GM10847 (cell line): ENCODE data around the gene CAST.

Experiments used
- POLR2A ChIP-seq: IDR thresholded peaks from 2 replicates; pipeline ENCODE4 v1.6.1; 2011; ENCODE audit not compliant: insufficient read length; ENCODE audit errors: extremely low read depth

The CAST gene

GRCh38 chr5:96716007-96716406, 53.8 kb downstream of the CAST start:
- TF ChIP-seq POLR2A = no peak

GRCh38 chr5:96716716-96717115, 54.5 kb downstream of the CAST start:
- TF ChIP-seq POLR2A = no peak

DNA sequence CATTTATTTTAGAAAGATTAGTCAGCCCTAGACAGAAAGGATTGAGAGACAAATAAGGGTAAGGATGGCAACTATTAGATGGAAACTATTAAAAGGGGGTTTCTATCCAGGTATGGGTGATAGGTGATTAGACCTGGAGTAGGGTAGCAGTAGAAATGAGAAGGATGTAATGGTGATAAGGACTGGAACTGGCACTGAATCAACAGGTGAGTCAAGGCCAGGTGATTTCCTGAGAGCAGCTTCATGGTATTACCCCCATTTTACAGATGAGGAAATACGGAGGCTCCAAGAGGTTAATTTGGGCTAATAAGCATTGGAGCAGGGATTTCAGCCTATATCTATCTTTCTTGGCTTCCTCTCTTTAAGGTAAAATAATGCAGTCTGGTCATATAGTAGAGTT, 55.7 kb downstream of the CAST start:
- TF ChIP-seq POLR2A = no peak

GRCh38 chr5:96718635-96719077, 56.5 kb downstream of the CAST start:
- no peak for TF ChIP-seq POLR2A

- no peak for TF ChIP-seq POLR2A
Observed at GRCh38 chr5:96720408-96720807, 58.2 kb downstream of the CAST start.

GRCh38 chr5:96721351-96721977, 59.3 kb downstream of the CAST start:
- no peak for TF ChIP-seq POLR2A

- no peak for TF ChIP-seq POLR2A
Observed at GRCh38 chr5:96725257-96725656, 63.1 kb downstream of the CAST start.

GRCh38 chr5:96726802-96727201, 64.6 kb downstream of the CAST start:
- no peak for TF ChIP-seq POLR2A

DNA sequence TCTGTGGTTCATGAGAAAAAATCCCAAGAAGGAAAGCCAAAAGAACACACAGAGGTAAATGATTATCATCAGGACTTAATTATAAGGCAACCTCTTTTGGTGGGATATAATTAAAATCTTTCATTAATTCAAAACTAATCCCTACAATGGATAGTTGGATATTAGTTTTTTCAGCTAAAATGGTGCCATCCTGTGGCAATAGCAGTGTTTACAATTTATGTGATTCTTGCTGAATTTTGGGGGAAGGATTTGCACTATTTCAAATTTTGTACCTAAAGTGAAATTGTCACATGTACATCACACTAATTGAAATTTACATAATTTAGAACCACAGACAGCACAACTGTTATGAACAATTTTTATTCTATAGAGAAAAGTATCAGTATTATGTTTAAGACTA, 67.0 kb downstream of the CAST start:
- no peak for TF ChIP-seq POLR2A

DNA sequence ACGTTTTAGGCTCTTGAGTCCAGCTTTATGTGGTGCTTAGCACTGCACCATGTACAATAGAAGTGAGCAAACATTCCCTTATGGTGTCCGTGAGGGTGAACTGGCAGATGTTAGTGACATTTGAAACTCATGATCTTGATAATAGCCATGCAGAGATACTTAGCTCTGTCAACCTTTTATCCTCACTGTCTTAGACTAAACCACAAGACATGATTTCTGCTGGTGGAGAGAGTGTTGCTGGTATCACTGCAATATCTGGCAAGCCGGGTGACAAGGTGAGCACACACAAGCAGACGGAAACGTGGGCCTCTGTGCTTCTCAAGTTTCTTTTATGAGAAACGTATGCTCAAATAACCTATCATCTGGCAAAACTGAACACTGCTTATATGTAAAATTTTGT, 68.4 kb downstream of the CAST start:
- TF ChIP-seq POLR2A = no peak

- TF ChIP-seq POLR2A = no peak
Observed at GRCh38 chr5:96733771-96734500, 71.8 kb downstream of the CAST start.

DNA sequence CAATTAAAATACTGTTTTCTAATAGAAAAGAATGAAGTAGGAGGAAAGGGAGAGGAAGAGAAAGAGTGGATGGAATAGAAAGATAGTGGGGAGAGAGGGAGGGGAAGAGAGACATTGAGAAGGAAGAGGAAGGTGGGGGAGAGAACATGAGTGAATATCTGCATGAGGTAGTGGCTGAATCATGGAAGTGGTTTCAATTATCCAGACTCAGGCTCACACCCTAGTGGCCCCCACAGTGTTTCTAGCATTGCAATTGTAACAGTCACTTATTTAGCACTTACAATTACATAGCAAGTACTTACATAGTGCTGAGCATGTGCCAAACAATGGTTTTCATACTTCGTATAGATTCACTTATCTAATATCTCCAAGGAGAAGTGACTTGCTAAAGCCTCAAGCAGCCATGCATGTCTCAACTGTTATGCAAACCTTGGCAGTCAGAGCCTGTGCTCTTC, 72.7 kb downstream of the CAST start:
- no peak for TF ChIP-seq POLR2A

GRCh38 chr5:96736937-96737336, 74.8 kb downstream of the CAST start:
- TF ChIP-seq POLR2A = no peak

DNA sequence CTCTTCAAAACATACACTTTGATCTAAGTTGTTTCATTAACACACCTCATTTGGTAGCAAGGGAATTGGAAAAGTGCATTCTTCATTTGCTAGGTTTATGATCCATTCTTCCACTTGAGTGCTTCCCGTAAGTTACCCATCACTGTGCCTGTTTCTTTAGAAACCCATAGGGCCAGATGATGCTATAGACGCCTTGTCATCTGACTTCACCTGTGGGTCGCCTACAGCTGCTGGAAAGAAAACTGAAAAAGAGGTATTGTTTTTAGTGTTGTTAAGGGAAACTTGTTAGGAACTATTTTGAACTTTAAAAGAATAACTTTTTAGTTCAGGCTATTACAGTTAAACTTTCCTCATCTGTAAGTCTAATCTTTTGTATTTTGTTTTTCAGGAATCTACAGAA, 78.9 kb downstream of the CAST start:
- no peak for TF ChIP-seq POLR2A

DNA sequence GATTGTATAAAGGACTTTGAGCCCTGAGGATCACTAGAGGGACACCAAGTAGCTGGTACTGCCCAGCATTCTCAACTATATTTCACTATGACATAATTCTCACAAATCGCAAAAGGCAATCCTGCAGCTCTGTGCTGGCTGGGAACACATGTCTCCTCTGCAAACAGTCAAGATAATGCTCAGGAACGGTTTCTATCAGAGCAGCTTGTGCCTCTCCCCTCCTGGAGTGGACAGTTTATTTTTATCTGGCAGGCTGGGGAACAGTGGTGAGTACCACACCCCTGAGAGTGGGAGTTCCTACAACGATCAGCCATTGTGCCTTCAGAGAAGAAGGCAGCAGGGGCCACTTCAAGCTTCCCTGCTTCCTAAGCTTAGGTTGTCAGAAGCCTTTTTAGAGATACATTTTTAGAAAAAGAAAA, 79.7 kb downstream of the CAST start:
- no peak for TF ChIP-seq POLR2A

GRCh38 chr5:96742538-96742937, 80.4 kb downstream of the CAST start:
- no peak for TF ChIP-seq POLR2A

DNA sequence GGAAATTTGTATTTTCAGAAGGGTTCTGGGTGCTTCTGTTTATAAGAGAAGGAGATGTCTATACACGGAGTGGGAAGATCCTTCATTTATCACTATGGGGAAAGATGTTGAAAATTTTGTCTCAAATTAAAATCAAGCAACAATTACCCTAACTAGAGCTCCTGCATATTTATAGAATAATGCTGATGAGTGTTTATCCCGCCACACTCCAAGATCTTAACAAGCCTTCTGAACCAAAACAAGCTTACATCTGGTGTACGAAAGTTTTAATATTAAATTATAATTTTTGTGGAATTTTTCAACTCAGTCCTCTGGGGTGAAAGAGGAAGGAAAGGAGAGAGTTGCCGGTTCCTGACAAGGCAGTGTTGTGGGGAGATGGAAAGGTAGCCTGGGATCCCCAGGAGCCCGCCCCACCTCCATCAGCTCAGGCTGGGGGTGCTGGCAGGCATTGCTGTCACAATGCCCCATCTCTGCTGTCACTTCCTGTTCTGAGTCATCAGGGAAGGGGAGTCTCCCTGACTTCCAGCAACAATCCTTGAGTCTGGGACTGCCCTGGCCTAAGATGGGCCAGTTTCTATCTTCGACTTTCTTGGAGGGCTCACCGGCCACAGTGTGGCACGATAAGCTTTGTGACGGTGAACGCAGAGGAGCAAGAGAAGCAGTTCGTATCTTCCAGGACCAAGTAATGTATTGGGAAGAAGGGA, 81.0 kb downstream of the CAST start:
- no peak for TF ChIP-seq POLR2A

- no peak for TF ChIP-seq POLR2A
Observed at GRCh38 chr5:96743805-96744204, 81.6 kb downstream of the CAST start.
